ENCODE data around the gene YES1.

YES1 gene

DNA sequence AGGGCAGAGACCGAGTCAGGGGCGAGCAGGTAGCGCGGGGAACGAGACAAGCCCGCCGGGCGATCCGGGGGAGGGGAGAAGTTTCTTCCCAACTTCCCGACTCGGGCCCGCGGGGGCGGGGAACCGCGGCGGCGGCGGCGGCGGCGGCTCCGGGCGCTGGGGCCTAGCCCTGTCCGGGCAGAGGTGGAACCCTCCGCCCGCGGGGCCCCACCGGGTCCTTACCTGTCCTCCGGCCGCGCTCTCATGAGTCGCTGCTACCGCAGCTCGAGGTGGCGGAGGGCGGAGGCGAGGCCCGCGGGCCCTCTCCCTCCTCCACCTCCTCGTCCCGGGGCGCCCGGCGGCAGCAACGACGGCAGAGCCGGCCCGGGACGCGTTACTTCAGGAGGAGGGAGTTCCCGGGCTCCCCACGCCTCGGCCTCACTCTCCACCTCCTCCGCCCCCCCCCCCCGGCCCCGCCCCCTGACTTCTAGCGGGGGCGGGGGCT lies at the start of gene YES1:
YES1 (minus strand) TSS at position 351 of the 484 bp plus-strand sequence. CDS start 55,415 bp downstream, outside the sequence.
- TF ChIP-seq, protein P1, sequence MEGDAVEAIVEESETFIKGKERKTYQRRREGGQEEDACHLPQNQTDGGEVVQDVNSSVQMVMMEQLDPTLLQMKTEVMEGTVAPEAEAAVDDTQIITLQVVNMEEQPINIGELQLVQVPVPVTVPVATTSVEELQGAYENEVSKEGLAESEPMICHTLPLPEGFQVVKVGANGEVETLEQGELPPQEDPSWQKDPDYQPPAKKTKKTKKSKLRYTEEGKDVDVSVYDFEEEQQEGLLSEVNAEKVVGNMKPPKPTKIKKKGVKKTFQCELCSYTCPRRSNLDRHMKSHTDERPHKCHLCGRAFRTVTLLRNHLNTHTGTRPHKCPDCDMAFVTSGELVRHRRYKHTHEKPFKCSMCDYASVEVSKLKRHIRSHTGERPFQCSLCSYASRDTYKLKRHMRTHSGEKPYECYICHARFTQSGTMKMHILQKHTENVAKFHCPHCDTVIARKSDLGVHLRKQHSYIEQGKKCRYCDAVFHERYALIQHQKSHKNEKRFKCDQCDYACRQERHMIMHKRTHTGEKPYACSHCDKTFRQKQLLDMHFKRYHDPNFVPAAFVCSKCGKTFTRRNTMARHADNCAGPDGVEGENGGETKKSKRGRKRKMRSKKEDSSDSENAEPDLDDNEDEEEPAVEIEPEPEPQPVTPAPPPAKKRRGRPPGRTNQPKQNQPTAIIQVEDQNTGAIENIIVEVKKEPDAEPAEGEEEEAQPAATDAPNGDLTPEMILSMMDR (conservative IDR thresholded peaks at IDR 0.05) = no peak
- TF ChIP-seq ZFX (IDR thresholded peaks at IDR 0.05) = peak; percentile 94

DNA sequence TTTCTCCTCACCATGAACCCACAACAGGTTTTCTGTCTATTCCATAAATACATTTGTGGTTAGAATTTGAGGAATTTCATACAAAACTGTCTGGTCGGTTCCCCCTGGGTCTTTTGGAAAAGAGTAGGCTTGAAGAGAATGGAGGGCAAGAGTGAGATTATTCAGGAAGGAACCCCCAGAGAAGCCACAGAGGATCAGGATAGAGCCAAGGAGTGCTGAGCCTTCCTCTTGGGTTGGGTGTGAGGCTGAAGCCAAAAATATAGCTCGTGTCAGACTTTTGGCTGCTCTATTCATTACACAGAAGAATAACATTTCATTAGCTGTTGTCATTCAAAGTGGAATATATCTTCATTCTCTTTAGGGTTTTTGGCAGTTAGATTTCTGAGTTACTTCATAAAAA lies 45.9 kb upstream of the YES1 start:
- H3K27ac ChIP-seq = no peak overlapping the region
- TF ChIP-seq ZFX (IDR thresholded peaks at IDR 0.05) = no peak
- TF ChIP-seq, protein P1 (conservative IDR thresholded peaks at IDR 0.05) = no peak

More for the DNA sequence above, at the start of gene YES1:
- H3K27ac ChIP-seq = peak within 1 kb of the TSS; percentile 89

DNA sequence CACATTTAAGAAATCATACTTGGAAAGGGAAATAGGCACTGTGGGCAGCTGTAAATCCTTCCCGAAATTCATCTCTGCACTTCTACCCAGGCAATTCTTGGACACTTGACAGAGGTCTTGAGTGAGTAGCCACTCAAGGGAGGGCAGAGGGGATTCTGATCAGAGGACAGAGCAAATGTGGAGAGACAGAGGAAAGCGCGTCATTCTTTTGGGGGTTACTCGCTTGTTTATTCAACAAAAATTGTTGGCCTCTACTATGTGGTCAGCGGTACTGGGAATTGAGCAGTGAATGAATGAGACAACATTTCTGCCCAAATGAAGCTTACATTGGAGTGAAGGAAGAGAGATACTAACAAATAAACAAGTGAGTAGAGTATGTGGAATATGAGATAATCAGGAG lies 41.4 kb upstream of the YES1 start:
- no peak overlapping the region for H3K27ac ChIP-seq
- TF ChIP-seq ZFX (IDR thresholded peaks at IDR 0.05) = no peak
- TF ChIP-seq, protein P1 (conservative IDR thresholded peaks at IDR 0.05) = no peak

DNA sequence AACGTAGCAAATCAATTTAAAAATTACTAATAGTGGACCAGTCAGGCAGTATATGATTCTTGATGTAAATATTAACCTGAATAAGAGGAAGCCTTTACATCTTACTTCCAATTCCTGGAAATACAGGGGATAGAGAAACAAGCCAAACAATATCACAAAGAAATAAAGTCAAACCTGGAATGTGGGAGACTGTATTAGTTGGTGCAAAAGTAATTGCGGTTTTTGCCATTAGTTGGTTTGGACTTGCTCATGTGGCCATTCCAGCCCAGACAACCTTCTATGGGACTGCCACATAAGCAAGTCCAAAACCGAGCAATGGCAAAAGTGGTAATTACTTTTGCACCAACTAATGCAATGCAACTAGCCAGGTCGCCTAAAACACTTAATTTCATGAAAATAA lies 38.9 kb upstream of the YES1 start:
- no peak overlapping the region for H3K27ac ChIP-seq
- TF ChIP-seq, protein P1 (conservative IDR thresholded peaks at IDR 0.05) = no peak
- TF ChIP-seq ZFX (IDR thresholded peaks at IDR 0.05) = no peak

DNA sequence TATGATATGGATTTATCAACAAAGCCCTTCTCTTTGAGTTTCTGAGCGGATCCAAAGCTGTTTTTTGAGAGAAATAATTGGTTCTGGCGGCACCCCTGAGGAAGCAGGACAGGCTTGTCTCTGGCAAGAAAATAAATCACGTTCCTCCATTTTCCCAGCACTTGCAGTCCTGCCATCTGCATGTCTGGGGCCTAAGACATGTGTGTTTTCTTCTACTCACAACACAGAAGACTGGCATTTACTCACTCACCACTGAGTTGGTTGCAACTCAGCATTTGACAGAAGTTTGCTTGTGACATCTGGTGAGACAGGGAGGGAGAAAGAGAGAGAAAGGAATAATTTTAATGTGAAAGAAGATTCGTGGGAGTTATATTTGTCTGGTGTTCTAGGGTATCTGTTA lies 37.0 kb upstream of the YES1 start:
- TF ChIP-seq, protein P1 (conservative IDR thresholded peaks at IDR 0.05) = no peak
- no peak for TF ChIP-seq ZFX (IDR thresholded peaks at IDR 0.05)
- no peak overlapping the region for H3K27ac ChIP-seq

DNA sequence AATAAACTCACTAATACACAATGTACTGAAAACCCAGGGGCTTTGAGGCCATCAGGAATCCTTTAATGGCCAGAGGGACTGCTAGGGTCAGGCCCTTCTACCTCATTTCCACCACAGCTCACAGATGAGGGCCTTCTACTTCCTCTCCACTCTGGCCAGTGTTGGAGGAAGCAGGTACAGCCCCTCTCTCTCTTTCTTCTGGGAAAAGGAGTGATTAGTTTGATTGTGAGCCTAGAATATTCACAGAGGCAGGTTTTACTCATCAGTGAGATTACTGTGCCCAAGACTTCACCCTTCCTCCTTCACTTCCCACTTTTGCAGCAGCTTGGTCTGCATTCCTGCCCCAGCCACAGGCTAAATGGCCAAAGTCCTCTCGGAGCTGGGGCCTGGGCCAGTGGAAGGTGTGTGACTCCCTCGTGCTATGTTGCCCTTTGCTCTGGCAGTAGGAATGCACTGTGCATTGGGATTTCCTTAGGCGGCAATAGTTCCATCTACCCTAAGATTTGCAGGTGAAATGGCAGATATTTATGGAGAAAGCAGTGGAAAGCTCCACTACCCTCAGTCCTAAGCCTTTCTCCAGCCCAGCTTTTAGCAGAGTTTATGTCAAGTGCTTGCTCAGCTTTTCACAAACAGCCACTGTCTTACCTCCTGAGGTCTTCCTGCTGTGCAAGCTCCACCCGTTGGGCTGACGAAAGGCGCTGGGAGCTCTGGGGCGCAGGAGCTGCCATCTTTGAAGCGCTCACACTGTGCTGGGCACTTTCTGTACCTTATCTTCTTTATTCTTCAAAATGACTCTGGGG lies 36.2 kb upstream of the YES1 start:
- TF ChIP-seq, protein P1 (conservative IDR thresholded peaks at IDR 0.05) = no peak
- no peak for TF ChIP-seq ZFX (IDR thresholded peaks at IDR 0.05)
- no peak overlapping the region for H3K27ac ChIP-seq

DNA sequence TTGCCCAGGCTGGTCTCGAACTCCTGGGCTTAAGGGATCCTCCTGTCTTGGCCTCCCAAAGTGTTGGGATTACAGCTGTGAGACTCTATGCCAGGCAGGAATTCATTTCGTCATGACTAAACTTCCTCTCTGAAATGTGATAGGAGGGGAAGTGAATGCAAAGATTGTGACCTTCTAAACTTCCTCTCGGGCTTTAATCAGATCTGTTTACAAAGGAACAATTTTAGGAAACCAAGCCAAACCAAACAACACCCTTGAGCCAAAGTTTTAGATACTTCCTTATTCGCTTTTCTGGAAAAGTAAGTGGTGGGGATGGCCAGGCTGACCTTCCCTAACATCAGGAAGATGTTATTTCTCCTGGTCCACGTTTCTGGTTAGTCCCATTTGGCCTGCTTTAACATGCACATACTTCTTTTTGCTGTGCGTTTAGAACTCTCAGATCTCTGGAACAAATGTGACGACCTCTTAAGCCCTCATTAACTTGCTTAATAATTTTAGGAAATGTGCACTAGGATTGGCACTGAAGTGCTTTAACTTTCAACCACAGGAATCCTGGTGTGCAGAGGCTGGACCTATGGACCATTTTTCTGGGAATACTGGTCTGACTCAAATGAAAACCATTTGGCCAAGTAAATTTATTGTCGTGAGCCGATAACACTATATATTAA lies 33.2 kb upstream of the YES1 start:
- no peak for TF ChIP-seq ZFX (IDR thresholded peaks at IDR 0.05)
- TF ChIP-seq, protein P1 (conservative IDR thresholded peaks at IDR 0.05) = no peak
- H3K27ac ChIP-seq = no peak overlapping the region
